Uterus (tissue), 2 donors: ENCODE results near the gene MKLN1.

Source experiments
- CTCF ChIP-seq, 4 experiments: fragments of 200-600 bp in 2 of 4; fragments of 450-650 bp in 2 of 4; sonication (generic) in 2 of 4; IDR thresholded peaks; one replicate each; pipeline ENCODE4 v1.5.1; 2016 to 2019; ENCODE audit warnings: antibody characterized with exemption in 4 of 4, mild to moderate bottlenecking in 2 of 4, moderate library complexity in 1 of 4
- POLR2A ChIP-seq, 2 donors: fragments of 450-650 bp; IDR thresholded peaks; one replicate each; pipeline ENCODE4 v1.6.1; 2016; ENCODE audit warnings: antibody characterized with exemption in 2 of 2, mild to moderate bottlenecking in 1 of 2, moderate library complexity in 1 of 2

- TF ChIP-seq CTCF (IDR thresholded peaks at IDR 0.05), result no peak
- TF ChIP-seq POLR2A (IDR thresholded peaks at IDR 0.05), result no peak
These were observed 63.5 kb downstream of the MKLN1 start for GRCh38 chr7:131391145-131391544.
